GM13976 (cell line): ENCODE results near the gene UGP2.

ENCODE experiments used
- DNase-seq: peaks from one replicate; pipeline ENCODE4 v3.0.0; 2012; ENCODE audit warnings: low spot score
- CTCF ChIP-seq: IDR thresholded peaks from 2 replicates; pipeline ENCODE4 v1.5.1; 2012; ENCODE audit warnings: borderline replicate concordance, mild to moderate bottlenecking; ENCODE audit not compliant: insufficient read depth; ENCODE audit errors: extremely low read depth, missing control alignments, control extremely low read depth
- in situ Hi-C: fragments of 300-500 bp; cut with MboI; formaldehyde crosslinking; loops from one replicate; pipeline ENCODE4 v1.12.0; 2022; ENCODE audit warnings: low sequenced_read_pairs, mixed read lengths, inconsistent platforms; ENCODE audit not compliant: unreplicated experiment

Gene UGP2

GRCh38 chr2:63872571-63873328, 31.1 kb downstream of the UGP2 start:
- no peak for DNase-seq
- no peak for TF ChIP-seq CTCF
- in situ Hi-C loops, result loop anchor here (10.0 kb wide), 1 partner anchor 188 kb away; no protein-coding TSS in a partner anchor

- no peak for DNase-seq
- in situ Hi-C loops, result loop anchor here (10.0 kb wide), 1 partner anchor 190 kb away; no protein-coding TSS in a partner anchor
- TF ChIP-seq CTCF, result no peak
Measured at GRCh38 chr2:63874204-63875130, 32.8 kb downstream of the UGP2 start.

GRCh38 chr2:63875131-63875527, 33.4 kb downstream of the UGP2 start:
- in situ Hi-C loops, result loop anchor here (10.0 kb wide), 1 partner anchor 190 kb away; no protein-coding TSS in a partner anchor
- no peak for TF ChIP-seq CTCF
- no peak for DNase-seq

- in situ Hi-C loops, result loop anchor here (10.0 kb wide), 1 partner anchor 191 kb away; no protein-coding TSS in a partner anchor
- no peak for DNase-seq
- no peak for TF ChIP-seq CTCF
Measured at GRCh38 chr2:63875559-63876245, 34.0 kb downstream of the UGP2 start.

- TF ChIP-seq CTCF, result no peak
- in situ Hi-C loops, result loop anchor here (10.0 kb wide), 1 partner anchor 192 kb away; no protein-coding TSS in a partner anchor
- DNase-seq, result no peak
Measured at GRCh38 chr2:63876311-63876710, 34.6 kb downstream of the UGP2 start.

GRCh38 chr2:63878486-63878885, 36.8 kb downstream of the UGP2 start:
- no peak for TF ChIP-seq CTCF
- DNase-seq, result no peak
- in situ Hi-C loops, result loop anchor here (10.0 kb wide), 1 partner anchor 194 kb away; no protein-coding TSS in a partner anchor
